Measurements from ENCODE around the gene HOXA11. TPM values are rescaled to one million over a fixed set of nuclear protein-coding genes. Genes with fewer than 3 reads are reported as not detected.

The HOXA11 gene
- total and polyA plus RNA-seq, 10 of the 15 experiments (the other 5 are each of a cell fraction or from before 2014, with no cell fraction given) = not detected

DNA sequence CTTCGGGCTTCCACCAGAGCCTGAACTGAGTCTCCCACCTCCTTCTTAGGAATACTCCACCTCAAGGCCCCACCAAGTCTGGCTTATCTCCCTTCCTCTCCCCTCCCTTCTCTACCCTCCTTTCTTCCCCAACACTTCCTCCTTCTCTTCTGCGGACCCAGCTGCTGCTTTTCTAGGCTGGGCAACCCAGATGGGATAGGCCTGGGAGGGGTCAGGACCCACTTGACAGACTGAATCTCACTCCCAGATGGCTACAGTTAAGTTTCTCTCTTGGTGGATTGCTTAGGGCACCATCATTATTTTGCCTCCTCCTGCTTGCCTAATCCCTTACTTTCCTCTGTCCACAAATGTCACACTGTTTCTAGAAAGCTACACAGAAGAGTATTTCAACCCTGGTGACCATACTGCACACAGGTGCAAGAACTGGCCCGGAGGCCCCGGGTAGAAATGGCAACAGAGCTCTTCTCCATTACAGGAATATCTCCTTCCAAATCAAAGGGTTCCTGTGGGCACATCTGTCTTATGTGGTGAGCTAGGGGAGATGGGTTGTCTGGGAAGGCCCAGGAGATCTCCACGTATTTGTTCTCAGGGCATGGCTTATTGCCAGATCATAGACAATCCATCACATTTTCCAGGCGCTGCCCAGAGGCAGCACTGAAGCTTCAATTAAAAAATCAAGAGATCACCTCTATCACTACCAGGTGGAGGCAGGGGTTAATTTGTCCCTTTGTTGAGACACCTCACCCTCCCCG is 5.1 kb upstream of the HOXA11 start:
- no peaks in the 10 kb centered on the region for H3K79me2 ChIP-seq (ENCODE audit: control insufficient read depth, insufficient read depth, low read length)
- SMC1A ChIA-PET (ENCODE audit: uncharacterized antibody, unreplicated experiment) = no interaction called here
- H4K20me1 ChIP-seq (ENCODE audit: control insufficient read depth, insufficient read depth) = 0 out of 2 replicates have a peak, but pooled peaks cover 3% of the 10 kb centered on the region
- no peaks in the 10 kb centered on the region; the same call in 2 of the 3 replicates for H3K9me3 ChIP-seq (replicated peaks; ENCODE audit: control insufficient read depth, insufficient read depth, low read length)
- POLR2A ChIA-PET = no interaction called here
- BruUV-seq (replicated peaks) = no TSS peak
- FAIRE-seq (no peak), ATAC-seq (no peak), DNase-seq (ENCODE audit: low read depth, low spot score) (no peak)
- in situ Hi-C loops (cut with MboI) = no loop called here
- H3K27me3 ChIP-seq (replicated peaks in 1 of 2; ENCODE audit: control insufficient read depth in 2 of 2, insufficient read depth in 2 of 2, low read length in 1 of 2) = peaks cover 38 to 47% of the 10 kb centered on the region in 2 experiments
- H2AFZ ChIP-seq (ENCODE audit: control insufficient read depth, low read depth, low read length) = no peak overlapping the region
- no peaks in the 10 kb centered on the region for H3K36me3 ChIP-seq (ENCODE audit: control insufficient read depth in 2 of 2, insufficient read depth in 2 of 2, low read length in 1 of 2)
- H3K27ac ChIP-seq (ENCODE audit: control insufficient read depth, insufficient read depth) = no peak overlapping the region
- no peak overlapping the region for H3K9ac ChIP-seq (ENCODE audit: control insufficient read depth, insufficient read depth, low read length)
- H3K4me2 ChIP-seq (ENCODE audit: control insufficient read depth, insufficient read depth) = no peak overlapping the region
- intact Hi-C loops (cut with micrococcal nuclease; ENCODE audit: unreplicated experiment) = no loop called here
- H3K4me1 ChIP-seq (ENCODE audit: control insufficient read depth, insufficient read depth, low read length) = no peaks in the 10 kb centered on the region
- CTCF ChIA-PET = interaction anchor here (0.6 to 1.8 kb wide), 3 partner anchors 10 to 731 kb away, joined by 3 to 5 read pairs (median 4); no protein-coding TSS in a partner anchor
- RAD21 ChIA-PET (ENCODE audit: unreplicated experiment) = no interaction called here
- WGBS (ENCODE audit: insufficient coverage, insufficient replicate concordance, low lambda C conversion rate, missing lambda C conversion rate) = 23% methylated on average over 7 of the region's 7 CpGs
- H3K4me3 ChIP-seq = no peak overlapping the region
- no peak for TF ChIP-seq RAD51 (IDR thresholded peaks at IDR 0.05)
- no peak for TF ChIP-seq CHD2 (IDR thresholded peaks at IDR 0.05; ENCODE audit: borderline replicate concordance, low read depth, low read length)
- no peak for TF ChIP-seq BCL11A (IDR thresholded peaks at IDR 0.05; ENCODE audit: low read depth, low read length)
- no peak for TF ChIP-seq DPF2 (IDR thresholded peaks at IDR 0.05)
- TF ChIP-seq CHD4 (IDR thresholded peaks at IDR 0.05) = no peak
- TF ChIP-seq NRF1 (conservative IDR thresholded peaks at IDR 0.05; ENCODE audit: low read depth, low read length) = no peak
- TF ChIP-seq POLR2A (IDR thresholded peaks at IDR 0.05; ENCODE audit: low read depth, low read length) = no peak
- TF ChIP-seq GABPA (IDR thresholded peaks at IDR 0.05; ENCODE audit: low read depth) = no peak
- TF ChIP-seq, protein P1, sequence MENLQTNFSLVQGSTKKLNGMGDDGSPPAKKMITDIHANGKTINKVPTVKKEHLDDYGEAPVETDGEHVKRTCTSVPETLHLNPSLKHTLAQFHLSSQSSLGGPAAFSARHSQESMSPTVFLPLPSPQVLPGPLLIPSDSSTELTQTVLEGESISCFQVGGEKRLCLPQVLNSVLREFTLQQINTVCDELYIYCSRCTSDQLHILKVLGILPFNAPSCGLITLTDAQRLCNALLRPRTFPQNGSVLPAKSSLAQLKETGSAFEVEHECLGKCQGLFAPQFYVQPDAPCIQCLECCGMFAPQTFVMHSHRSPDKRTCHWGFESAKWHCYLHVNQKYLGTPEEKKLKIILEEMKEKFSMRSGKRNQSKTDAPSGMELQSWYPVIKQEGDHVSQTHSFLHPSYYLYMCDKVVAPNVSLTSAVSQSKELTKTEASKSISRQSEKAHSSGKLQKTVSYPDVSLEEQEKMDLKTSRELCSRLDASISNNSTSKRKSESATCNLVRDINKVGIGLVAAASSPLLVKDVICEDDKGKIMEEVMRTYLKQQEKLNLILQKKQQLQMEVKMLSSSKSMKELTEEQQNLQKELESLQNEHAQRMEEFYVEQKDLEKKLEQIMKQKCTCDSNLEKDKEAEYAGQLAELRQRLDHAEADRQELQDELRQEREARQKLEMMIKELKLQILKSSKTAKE (IDR thresholded peaks at IDR 0.05; ENCODE audit: low read depth, poor library complexity, severe bottlenecking) = no peak
- TF ChIP-seq LARP7 (IDR thresholded peaks at IDR 0.05) = no peak
- TF ChIP-seq RELB (IDR thresholded peaks at IDR 0.05; ENCODE audit: low read depth) = no peak
- no peak for TF ChIP-seq ELK1 (IDR thresholded peaks at IDR 0.05; ENCODE audit: low read depth, low read length)
- TF ChIP-seq, protein P2, sequence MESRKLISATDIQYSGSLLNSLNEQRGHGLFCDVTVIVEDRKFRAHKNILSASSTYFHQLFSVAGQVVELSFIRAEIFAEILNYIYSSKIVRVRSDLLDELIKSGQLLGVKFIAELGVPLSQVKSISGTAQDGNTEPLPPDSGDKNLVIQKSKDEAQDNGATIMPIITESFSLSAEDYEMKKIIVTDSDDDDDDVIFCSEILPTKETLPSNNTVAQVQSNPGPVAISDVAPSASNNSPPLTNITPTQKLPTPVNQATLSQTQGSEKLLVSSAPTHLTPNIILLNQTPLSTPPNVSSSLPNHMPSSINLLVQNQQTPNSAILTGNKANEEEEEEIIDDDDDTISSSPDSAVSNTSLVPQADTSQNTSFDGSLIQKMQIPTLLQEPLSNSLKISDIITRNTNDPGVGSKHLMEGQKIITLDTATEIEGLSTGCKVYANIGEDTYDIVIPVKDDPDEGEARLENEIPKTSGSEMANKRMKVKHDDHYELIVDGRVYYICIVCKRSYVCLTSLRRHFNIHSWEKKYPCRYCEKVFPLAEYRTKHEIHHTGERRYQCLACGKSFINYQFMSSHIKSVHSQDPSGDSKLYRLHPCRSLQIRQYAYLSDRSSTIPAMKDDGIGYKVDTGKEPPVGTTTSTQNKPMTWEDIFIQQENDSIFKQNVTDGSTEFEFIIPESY (IDR thresholded peaks at IDR 0.05) = no peak
- no peak for TF ChIP-seq STAT1 (conservative IDR thresholded peaks at IDR 0.05)
- TF ChIP-seq RFX5 (IDR thresholded peaks at IDR 0.05; ENCODE audit: low read depth, low read length) = no peak
- TF ChIP-seq ATF2 (IDR thresholded peaks at IDR 0.05; ENCODE audit: low read length) = no peak
- no peak for TF ChIP-seq TAF1 (IDR thresholded peaks at IDR 0.05; ENCODE audit: borderline replicate concordance, low read depth, low read length)
